Uterus (tissue), 2 donors: Measurements from ENCODE around the gene FSD2.
"Not testable (repeated sequence)": the region's sequence is repeated elsewhere in the genome, so short reads cannot be mapped to it uniquely, and the experiment has no call there.

Experiments used
- POLR2A ChIP-seq, 2 donors: fragments of 450-650 bp; IDR thresholded peaks; one replicate each; pipeline ENCODE4 v1.6.1; 2016; ENCODE audit warnings: antibody characterized with exemption in 2 of 2, mild to moderate bottlenecking in 1 of 2, moderate library complexity in 1 of 2
- TF ChIP-seq, protein P1 (sequence below), 4 experiments: fragments of 200-600 bp in 2 of 4; fragments of 450-650 bp in 2 of 4; sonication (generic) in 2 of 4; IDR thresholded peaks; one replicate each; pipeline ENCODE4 v1.5.1; 2016 to 2019; ENCODE audit warnings: antibody characterized with exemption in 4 of 4, mild to moderate bottlenecking in 2 of 4, moderate library complexity in 1 of 4

DNA sequence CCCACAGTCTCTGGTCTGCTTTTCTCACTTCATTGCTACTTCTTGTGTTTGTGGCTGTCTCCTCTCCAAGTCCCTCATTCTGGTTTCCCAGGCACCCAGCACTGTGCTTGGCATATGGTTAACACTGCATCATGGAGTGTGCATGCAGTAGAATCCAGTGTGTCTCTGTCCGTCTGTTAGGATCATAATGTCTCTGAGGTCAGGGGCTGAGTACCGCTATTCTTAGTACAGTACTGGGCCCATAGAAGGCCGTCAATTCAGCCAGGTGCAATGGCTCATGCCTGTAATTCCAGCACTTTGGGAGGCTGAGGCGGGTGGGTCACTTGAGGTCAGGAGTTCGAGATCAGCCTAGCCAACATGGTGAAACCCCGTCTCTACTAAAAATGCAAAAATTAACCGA is 39.7 kb downstream of the FSD2 start:
- not testable (repeated sequence) for TF ChIP-seq POLR2A (IDR thresholded peaks at IDR 0.05)
- TF ChIP-seq, protein P1, sequence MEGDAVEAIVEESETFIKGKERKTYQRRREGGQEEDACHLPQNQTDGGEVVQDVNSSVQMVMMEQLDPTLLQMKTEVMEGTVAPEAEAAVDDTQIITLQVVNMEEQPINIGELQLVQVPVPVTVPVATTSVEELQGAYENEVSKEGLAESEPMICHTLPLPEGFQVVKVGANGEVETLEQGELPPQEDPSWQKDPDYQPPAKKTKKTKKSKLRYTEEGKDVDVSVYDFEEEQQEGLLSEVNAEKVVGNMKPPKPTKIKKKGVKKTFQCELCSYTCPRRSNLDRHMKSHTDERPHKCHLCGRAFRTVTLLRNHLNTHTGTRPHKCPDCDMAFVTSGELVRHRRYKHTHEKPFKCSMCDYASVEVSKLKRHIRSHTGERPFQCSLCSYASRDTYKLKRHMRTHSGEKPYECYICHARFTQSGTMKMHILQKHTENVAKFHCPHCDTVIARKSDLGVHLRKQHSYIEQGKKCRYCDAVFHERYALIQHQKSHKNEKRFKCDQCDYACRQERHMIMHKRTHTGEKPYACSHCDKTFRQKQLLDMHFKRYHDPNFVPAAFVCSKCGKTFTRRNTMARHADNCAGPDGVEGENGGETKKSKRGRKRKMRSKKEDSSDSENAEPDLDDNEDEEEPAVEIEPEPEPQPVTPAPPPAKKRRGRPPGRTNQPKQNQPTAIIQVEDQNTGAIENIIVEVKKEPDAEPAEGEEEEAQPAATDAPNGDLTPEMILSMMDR (IDR thresholded peaks at IDR 0.05) = not testable (repeated sequence)
